HG02759 (cell line): Measurements from ENCODE around the gene NOL6.

Source experiments
- ATAC-seq: cut with Tn5 transposase; IDR thresholded peaks from one replicate; pipeline ENCODE4 v1.9.1; 2021; ENCODE audit warnings: mild to moderate bottlenecking, moderate library complexity; ENCODE audit not compliant: unreplicated experiment

The NOL6 gene

DNA sequence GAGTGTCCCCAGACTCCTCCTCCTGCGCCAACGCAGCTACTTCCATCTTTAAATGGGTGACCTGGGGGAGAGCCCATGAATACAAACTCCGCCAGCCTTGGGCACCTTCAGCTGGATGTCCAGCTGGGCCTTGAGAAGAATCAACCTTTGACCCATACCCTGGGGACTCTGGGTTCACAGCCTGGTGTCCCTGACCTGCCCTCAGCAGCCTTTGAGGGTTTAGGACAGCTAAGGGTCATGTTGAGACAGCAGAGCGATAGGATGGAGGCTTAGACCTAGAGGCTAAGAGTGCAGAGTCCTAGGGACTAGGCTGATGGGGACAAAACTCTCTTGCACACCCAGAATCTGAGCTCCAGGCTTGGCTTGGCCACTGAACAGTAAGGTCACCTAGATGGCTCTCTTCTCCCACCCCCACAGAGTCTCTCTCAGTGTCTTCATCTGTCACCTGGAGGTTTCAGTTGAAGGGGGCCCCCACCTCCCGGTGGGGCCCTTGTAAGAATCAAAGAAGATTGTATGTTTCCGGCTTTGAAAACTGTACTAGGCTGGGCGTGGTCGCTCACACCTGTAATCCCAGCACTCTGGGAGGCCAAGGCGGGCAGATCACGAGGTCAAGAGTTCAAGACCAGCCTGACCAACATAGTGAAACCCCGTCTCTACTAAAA is 19.6 kb downstream of the NOL6 start:
- no peak for ATAC-seq

- no peak for ATAC-seq
These were observed 20.4 kb downstream of the NOL6 start for GRCh38 chr9:33453286-33453860.

DNA sequence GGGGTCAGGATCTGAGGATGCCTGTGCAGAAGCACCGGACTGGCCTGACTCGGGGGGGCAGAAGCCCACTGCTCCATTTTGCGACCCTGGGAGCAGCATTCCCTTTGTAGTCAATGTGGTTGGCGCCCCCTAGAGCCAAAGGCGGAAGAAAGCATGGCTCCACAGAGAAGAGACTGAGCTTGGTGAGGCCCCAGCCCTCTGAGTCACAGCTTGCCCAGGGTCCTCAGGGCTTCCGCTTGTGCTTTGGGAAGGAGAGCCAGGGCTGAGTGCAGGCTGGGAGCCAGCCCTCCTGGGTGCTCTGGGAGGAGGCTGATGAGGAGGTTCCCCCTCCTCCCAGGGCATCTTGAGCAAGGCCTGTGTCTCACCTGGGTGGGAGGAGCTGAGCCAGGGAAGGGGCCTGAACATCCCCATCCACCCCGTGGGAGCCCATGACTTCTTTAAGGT is 20.9 kb downstream of the NOL6 start:
- ATAC-seq, result no peak

DNA sequence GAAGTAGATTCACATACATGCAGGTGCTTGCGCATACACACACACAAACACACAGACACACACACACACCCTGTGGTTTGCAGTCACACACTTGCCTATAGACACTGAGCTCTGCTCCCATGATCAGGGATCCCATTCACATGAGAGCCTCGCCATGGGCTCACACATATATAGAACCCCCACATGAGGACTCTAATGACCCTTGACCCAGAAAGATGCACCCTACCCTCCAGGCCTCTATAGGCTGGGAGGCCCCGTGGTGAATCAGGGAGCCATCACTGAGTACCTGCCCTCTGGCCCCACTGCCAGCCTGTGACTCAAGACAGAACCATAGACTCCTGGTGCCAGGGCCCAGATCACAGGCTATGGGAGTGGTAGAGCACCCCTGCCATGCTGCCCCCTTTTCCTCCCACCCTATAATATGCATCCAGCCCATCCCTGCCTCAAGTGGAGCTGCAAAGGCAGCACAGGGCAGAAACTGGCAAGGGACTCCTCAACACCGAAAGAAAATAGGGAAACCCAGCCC is 23.0 kb downstream of the NOL6 start:
- ATAC-seq, result no peak

DNA sequence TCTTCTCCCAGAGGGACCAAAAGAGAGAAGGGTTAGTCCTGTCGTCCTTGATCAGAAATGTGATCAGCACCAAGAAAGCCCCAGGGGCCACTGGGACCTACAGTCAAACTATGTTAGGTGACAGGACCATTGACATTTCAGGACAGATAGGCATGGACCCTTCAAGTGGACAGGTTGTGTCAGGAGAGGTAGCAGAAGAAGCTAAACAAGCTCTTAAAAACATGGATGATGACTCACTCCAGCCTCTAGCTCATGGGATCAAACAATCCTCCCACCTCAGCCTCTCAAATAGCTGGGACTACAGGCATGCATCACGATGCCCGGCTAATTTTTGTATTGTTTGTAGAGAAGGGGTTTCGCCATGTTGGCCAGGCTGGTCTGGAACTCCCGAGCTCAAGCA is 24.0 kb downstream of the NOL6 start:
- ATAC-seq, result no peak

GRCh38 chr9:33447799-33448553 is 25.7 kb downstream of the NOL6 start:
- ATAC-seq, result no peak

GRCh38 chr9:33446946-33447798 is 26.6 kb downstream of the NOL6 start, which contains the start of gene AQP3:
TSS of gene AQP3 (minus strand) at chr9:33447593. CDS start at chr9:33447530, 63 bp downstream.
- ATAC-seq, result peak; percentile 35

- peak; percentile 84 for ATAC-seq
These were observed 27.3 kb downstream of the NOL6 start for GRCh38 chr9:33446240-33446945.

DNA sequence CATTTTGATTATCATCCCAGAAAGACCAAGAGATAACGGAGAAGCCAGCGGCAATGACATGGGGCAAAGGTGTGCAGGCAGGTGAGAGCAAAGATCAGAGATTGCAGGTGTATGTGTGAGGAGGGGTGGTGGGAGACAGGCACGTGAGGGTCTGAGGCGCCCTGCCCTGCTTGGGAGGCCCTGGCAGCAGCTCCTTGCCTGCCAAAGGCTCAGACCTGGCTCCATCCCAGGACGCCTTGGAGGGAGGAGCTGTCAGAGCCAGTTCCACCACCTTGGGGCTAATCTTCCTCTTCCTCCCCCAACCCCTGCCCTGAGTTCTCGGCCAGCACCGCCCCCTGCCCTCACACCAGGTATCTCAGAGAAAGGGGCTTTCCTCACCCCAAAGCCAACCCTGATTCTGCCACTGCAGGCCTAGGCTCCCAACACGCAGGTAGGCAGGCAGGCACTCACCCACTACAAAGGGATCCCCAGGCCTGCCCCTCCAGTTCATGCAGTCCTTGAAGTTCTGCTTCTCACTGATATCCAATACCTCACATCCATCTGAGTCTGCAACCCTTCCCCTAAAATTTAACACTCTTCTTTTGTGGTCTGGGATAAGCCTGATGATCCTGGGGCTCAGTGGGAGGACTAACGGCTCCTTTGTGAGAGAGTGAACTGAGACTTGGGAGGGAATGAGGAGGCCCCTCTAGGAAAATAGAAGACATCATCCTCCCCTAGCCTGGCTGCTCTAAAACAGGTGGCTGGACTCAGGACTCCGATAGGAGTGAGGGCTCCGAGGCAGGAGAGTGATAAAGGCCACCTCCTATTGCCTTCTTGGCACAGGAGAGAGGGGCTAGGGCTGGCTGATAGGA is 28.1 kb downstream of the NOL6 start:
- no peak for ATAC-seq

DNA sequence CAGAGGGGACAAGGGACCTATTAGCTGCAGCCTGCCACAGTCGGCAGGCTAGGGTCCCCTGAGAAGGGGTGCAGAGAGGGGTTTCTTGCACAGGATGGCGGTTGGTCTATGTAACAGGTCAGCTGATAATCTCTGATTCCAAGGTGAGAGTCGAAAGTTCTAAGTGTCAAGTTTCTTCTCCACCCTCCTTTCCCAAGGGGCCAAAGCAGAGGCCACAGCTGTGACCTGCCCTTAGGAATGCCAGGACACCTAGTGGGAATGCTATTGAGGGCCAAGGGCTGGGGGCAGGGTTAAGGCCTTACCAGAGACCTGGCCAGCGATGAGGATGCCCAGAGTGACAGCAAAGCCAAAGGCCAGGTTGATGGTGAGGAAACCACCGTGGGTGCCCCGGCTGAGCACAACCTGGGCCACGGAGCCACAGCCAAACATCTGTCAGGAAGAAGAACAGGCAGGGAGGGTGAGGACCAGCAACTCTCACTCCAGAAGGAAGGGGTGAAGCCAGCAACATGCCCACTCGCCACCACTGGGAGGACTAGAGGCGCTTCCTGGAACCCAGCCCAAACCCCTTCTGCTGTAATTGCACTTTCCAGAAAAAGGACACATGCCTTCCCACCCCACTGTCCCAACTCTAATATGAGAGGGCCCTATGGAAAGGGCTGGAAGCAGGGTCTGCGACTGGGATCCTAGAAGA is 30.1 kb downstream of the NOL6 start:
- no peak for ATAC-seq

GRCh38 chr9:33443047-33443446 is 30.7 kb downstream of the NOL6 start:
- ATAC-seq, result no peak

DNA sequence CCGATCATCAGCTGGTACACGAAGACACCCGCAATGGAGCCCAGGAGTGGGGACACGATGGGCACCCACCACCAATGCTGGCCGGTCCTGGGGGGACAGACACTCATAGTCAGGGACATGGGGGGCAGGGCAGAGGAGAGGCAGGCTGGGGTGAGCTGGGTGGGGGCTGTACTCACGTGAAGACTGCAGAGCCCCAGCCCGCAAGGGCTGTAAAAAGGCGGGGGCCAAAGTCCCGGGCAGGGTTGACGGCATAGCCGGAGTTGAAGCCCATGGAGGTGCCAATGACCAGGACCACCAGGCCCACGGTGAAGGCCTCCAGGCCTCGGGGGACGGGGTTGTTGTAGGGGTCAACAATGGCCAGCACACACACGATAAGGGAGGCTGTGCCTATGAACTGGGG is 31.6 kb downstream of the NOL6 start:
- ATAC-seq, result no peak

GRCh38 chr9:33440609-33441008 is 33.1 kb downstream of the NOL6 start:
- no peak for ATAC-seq

DNA sequence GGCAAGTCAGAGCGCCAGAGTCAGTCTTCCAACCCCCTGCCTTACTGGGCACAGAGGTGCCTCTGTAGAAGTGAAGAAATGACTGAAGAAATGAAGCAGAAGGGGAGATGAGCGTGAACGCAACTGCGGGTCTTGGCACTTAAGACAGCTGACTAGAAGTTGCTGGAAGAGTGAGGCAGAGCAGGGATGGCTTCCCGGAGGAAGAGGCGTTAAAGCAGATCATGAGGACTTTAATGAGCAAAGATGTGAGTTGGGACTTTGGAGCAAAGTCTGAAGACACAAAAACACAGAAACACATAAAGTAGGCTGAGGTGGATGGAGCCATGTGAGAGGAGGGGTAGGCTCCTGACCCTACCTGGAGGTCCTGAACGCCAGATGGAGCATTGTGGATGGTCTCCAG is 33.5 kb downstream of the NOL6 start:
- no peak for ATAC-seq

DNA sequence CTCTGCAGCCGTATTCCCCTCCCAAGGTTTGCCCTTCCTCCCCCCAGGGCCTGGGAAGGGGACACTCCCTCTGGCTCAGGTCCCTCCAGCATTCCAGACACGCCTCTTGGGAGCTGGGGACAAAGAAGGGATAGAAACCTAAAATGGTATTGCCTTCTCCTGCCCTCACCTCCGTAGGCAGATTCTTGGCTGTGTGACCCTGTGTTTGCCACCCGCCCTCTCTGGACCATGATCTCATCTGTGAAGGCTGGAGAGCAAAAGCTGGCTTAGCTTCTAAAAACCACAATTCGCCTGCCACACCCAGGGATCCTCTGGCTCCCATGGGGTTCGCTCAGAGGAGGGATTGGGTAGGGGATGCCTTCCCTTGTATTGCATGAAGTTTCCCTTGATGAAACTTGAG is 34.0 kb downstream of the NOL6 start:
- no peak for ATAC-seq

- ATAC-seq, result no peak
These were observed 34.6 kb downstream of the NOL6 start for GRCh38 chr9:33438926-33439680.

- no peak for ATAC-seq
These were observed 35.8 kb downstream of the NOL6 start for GRCh38 chr9:33437898-33438297.

- ATAC-seq, result no peak
These were observed 36.5 kb downstream of the NOL6 start for GRCh38 chr9:33437205-33437604.
